ENCODE data around the gene HABP4. TPM values are rescaled to one million over a fixed set of nuclear protein-coding genes. Genes with fewer than 3 reads are reported as not detected.

The HABP4 gene
- total RNA-seq, 1 donor from 2014 or later: 6.6 TPM

DNA sequence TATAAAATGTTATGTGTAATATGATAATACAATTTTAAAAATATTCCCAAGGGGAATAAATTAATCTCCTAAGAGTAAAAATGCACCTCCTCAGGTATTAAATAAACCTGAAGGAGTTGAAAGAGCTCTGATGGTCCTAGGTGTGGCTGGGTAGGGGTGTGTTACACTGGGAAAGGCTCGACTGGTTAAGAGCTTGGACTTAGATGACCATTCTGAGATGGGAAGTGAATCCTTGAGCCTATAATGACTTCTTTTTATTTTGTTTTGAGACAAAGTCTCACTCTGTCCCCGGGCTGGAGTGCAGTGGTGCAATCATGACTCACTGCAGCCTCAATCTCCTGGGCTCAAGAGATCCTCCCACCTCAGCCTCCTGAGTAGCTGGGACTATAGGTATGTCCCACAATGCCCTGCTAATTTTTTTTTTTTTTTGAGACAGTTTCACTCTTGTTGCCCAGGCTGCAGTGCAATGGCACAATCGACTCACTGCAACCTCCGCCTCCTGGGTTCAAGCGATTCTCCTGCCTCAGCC is 9.2 kb upstream of the HABP4 start:
- TF ChIP-seq, protein P1, sequence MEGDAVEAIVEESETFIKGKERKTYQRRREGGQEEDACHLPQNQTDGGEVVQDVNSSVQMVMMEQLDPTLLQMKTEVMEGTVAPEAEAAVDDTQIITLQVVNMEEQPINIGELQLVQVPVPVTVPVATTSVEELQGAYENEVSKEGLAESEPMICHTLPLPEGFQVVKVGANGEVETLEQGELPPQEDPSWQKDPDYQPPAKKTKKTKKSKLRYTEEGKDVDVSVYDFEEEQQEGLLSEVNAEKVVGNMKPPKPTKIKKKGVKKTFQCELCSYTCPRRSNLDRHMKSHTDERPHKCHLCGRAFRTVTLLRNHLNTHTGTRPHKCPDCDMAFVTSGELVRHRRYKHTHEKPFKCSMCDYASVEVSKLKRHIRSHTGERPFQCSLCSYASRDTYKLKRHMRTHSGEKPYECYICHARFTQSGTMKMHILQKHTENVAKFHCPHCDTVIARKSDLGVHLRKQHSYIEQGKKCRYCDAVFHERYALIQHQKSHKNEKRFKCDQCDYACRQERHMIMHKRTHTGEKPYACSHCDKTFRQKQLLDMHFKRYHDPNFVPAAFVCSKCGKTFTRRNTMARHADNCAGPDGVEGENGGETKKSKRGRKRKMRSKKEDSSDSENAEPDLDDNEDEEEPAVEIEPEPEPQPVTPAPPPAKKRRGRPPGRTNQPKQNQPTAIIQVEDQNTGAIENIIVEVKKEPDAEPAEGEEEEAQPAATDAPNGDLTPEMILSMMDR (IDR thresholded peaks at IDR 0.05; ENCODE audit: insufficient read depth, low read length, severe bottlenecking): no peak
- Histone ChIP-seq H3K36me3 (ENCODE audit: control insufficient read depth, insufficient read depth, low read length) (no peaks in the 10 kb centered on the region), H3K4me3 (ENCODE audit: low read depth, low read length) (no peak overlapping the region), H3K27me3 (ENCODE audit: control insufficient read depth, insufficient read depth, low read length) (no peaks in the 10 kb centered on the region)
- FAIRE-seq: no peak
- no peak for DNase-seq (ENCODE audit: low read depth)

DNA sequence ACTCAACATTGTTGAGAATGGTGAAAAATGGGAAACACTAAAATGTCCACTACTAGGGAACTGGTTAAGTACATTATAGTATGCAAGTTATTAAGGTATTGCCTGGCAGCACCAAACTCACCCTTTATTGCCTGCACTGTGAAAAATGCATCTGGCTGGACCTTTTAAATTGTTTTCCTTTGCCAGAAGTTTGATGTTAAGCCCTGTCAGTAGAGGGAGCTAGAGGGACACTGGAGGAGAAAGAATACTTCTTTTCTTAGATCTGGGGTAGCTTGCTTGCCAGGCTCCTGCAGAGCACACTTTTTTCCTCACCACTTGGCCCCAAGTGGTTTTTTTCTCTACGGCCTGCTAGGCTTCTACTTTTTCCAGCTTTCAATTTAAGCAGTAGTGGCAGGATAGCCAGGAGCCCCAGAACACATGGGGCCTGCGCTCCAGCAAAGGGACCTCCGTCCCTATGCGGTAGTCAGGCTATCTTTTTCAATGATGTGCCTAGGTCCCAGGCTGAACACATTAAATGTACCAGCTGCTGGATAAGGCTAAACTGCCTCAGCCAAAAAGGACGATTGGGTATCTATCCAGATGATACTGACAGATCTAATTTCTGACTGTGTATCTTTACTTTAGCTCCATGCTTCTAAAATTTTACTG is 8.0 kb upstream of the HABP4 start:
- Histone ChIP-seq H3K36me3 (ENCODE audit: control insufficient read depth, insufficient read depth, low read length) (no peaks in the 10 kb centered on the region), H3K27me3 (ENCODE audit: control insufficient read depth, insufficient read depth, low read length) (no peaks in the 10 kb centered on the region), H3K4me3 (ENCODE audit: low read depth, low read length) (no peak overlapping the region)
- DNase-seq (ENCODE audit: low read depth): peak; percentile 17
- TF ChIP-seq, protein P1 (IDR thresholded peaks at IDR 0.05; ENCODE audit: insufficient read depth, low read length, severe bottlenecking): peak; percentile 36
- no peak for FAIRE-seq

DNA sequence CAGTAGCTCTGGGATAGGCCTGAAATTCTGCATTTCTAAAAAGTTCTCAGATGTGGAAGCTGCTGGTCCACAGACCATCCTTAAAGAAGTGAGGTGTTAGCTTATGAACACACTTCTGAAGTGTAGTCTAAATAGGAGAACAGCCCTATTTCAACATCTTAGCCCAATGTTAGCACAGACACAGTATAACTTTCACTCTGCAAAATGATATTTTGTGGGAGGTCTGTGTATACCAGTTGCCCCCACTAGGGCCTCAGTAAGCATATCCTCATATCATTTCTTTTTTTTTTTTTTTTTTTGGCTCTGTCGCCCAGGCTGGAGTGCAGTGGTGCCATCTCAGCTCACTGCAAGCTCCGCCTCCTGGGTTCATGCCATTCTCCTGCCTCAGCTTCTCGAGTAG is 7.5 kb upstream of the HABP4 start:
- TF ChIP-seq, protein P1 (IDR thresholded peaks at IDR 0.05; ENCODE audit: insufficient read depth, low read length, severe bottlenecking): no peak
- Histone ChIP-seq H3K36me3 (ENCODE audit: control insufficient read depth, insufficient read depth, low read length) (no peaks in the 10 kb centered on the region), H3K4me3 (ENCODE audit: low read depth, low read length) (no peak overlapping the region), H3K27me3 (ENCODE audit: control insufficient read depth, insufficient read depth, low read length) (no peaks in the 10 kb centered on the region)
- DNase-seq (ENCODE audit: low read depth) (no peak), FAIRE-seq (no peak)

DNA sequence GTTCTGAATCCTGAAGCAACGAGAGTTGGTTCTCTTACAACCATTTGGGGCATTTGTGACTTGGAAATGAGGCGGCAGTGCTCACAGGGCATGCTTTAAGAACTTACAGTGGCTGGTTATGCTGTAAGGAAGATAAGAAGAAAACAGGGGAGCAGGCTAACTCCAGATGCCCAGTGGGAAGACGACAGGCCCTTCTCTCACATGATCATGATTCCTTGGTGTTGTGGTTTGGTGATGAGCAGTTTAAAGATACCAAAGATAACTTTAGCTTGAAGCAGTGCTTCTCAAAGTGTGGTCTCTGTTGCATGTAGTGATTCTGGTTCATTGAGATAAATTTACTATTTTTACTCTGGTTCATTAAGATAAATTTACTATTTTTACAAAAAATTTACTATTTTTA is 2.6 kb upstream of the HABP4 start:
- H3K36me3 ChIP-seq (ENCODE audit: control insufficient read depth, insufficient read depth, low read length): no peaks in the 10 kb centered on the region
- TF ChIP-seq, protein P1 (IDR thresholded peaks at IDR 0.05; ENCODE audit: insufficient read depth, low read length, severe bottlenecking): no peak
- H3K27me3 ChIP-seq (ENCODE audit: control insufficient read depth, insufficient read depth, low read length): no peaks in the 10 kb centered on the region
- DNase-seq (ENCODE audit: low read depth) (no peak), FAIRE-seq (no peak)
- no peak overlapping the region for H3K4me3 ChIP-seq (ENCODE audit: low read depth, low read length)

DNA sequence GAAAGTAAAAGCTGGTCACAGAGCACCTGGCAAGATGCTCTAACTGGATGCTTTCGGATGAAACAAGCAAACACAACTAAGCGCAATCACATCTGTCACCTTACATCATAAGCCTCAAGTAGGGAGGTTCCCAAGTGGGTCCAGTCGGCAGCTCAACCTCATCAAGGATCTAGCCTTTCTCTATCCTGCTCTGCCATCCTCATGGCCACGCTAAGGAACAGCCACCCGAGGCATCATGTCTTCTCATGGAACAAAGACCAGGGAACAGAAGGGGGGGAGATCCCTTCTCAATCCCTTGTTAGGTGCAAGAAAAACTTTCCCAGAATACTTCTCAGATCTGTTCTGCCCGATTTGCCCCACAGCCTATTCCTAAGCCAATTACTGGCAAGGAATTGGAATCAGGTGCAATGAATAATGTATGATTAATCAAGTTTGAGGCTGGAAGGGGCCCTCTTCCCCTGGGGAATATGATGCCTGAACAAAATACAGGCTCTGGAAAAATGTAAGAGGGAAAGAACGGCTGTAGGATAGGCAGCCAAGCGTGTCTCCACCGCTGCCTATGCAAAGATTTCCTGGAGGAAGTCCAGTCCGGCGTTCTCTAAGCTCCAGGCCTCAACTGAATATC is 1.3 kb upstream of the HABP4 start:
- FAIRE-seq (no peak), DNase-seq (ENCODE audit: low read depth) (no peak)
- TF ChIP-seq, protein P1 (IDR thresholded peaks at IDR 0.05; ENCODE audit: insufficient read depth, low read length, severe bottlenecking): no peak
- no peak overlapping the region for H3K4me3 ChIP-seq (ENCODE audit: low read depth, low read length)
- no peaks in the 10 kb centered on the region for H3K36me3 ChIP-seq (ENCODE audit: control insufficient read depth, insufficient read depth, low read length)
- H3K27me3 ChIP-seq (ENCODE audit: control insufficient read depth, insufficient read depth, low read length): no peaks in the 10 kb centered on the region

All from bronchial epithelial cell (primary cell).